Neutrophil (primary cell): ENCODE measurements around the gene BICRAL.
"Not testable (repeated sequence)": the region's sequence is repeated elsewhere in the genome, so short reads cannot be mapped to it uniquely, and the experiment has no call there.

Experiments
- H3K27ac ChIP-seq: fragments of 200-600 bp; sonication (generic); 2 replicates; pipeline ENCODE4 v1.5.1; 2016; ENCODE audit warnings: mild to moderate bottlenecking, moderate library complexity
- H3K27me3 ChIP-seq: fragments of 200-600 bp; sonication (generic); 2 replicates; pipeline ENCODE4 v1.6.0; 2016; ENCODE audit warnings: mild to moderate bottlenecking
- H3K36me3 ChIP-seq: fragments of 200-600 bp; sonication (generic); 2 replicates; pipeline ENCODE4 v1.5.1; 2017
- H3K4me1 ChIP-seq, 2 experiments: fragments of 200-600 bp in 1 of 2; sonication (generic) in 1 of 2; 1 replicate in 1 of 2; 2 replicates in 1 of 2; pipeline versions ENCODE4 v1.5.1 to v1.6.1; 2013 to 2016; ENCODE audit warnings: low read depth in 1 of 2, low read length in 1 of 2, mild to moderate bottlenecking in 1 of 2, moderate library complexity in 1 of 2; ENCODE audit not compliant: control insufficient read depth in 1 of 2, insufficient read depth in 1 of 2
- H3K4me3 ChIP-seq, 2 experiments: fragments of 200-600 bp in 1 of 2; sonication (generic) in 1 of 2; 1 replicate in 1 of 2; 2 replicates in 1 of 2; pipeline ENCODE4 v1.5.1; 2013 to 2016; ENCODE audit warnings: low read depth in 1 of 2, low read length in 1 of 2, mild to moderate bottlenecking in 1 of 2, moderate library complexity in 1 of 2
- H3K9me3 ChIP-seq: fragments of 200-600 bp; sonication (generic); 2 replicates; pipeline ENCODE4 v1.5.1; 2016
- CTCF ChIP-seq: fragments of 200-600 bp; sonication (generic); IDR thresholded peaks from 2 replicates; pipeline ENCODE4 v1.5.1; 2016; ENCODE audit warnings: antibody characterized with exemption

Gene BICRAL

GRCh38 chr6:42781796-42782688 lies at the start of gene BICRAL:
Gene BICRAL (plus strand): TSS chr6:42782052. CDS start chr6:42822023, 39,971 bp downstream.
- Histone ChIP-seq H3K36me3 (no peaks in the 10 kb centered on the region), H3K9me3 (no peaks in the 10 kb centered on the region), H3K4me3 (peak within 1 kb of the TSS; percentile 69 to 99), H3K4me1 (peaks cover 35 to 38% of the 10 kb centered on the region in 2 experiments), H3K27ac (peak within 1 kb of the TSS; percentile 100), H3K27me3 (no peaks in the 10 kb centered on the region)
- TF ChIP-seq CTCF, result no peak

- not testable (repeated sequence) for H3K9me3 ChIP-seq, H3K4me1 ChIP-seq, H3K4me3 ChIP-seq, H3K36me3 ChIP-seq, H3K27ac ChIP-seq
- H3K27me3 ChIP-seq, result peaks cover 15% of the 10 kb centered on the region
Measured at GRCh38 chr6:42733867-42734481, 47.9 kb upstream of the BICRAL start.

GRCh38 chr6:42735976-42736375 lies 45.9 kb upstream of the BICRAL start:
- H3K9me3 ChIP-seq, result no peaks in the 10 kb centered on the region
- H3K36me3 ChIP-seq, result no peaks in the 10 kb centered on the region
- H3K4me1 ChIP-seq, result no peaks in the 10 kb centered on the region
- peaks cover 16% of the 10 kb centered on the region for H3K27me3 ChIP-seq
- H3K4me3 ChIP-seq, result no peak overlapping the region
- no peak for TF ChIP-seq CTCF
- no peak overlapping the region for H3K27ac ChIP-seq

- TF ChIP-seq CTCF, result no peak
Measured at GRCh38 chr6:42740725-42741124, 41.1 kb upstream of the BICRAL start.

GRCh38 chr6:42742116-42742894 lies 39.5 kb upstream of the BICRAL start:
- Histone ChIP-seq H3K4me3 (no peak overlapping the region), H3K27me3 (peaks cover 16% of the 10 kb centered on the region), H3K9me3 (no peaks in the 10 kb centered on the region), H3K36me3 (no peaks in the 10 kb centered on the region), H3K4me1 (peaks cover 20 to 24% of the 10 kb centered on the region in 2 experiments), H3K27ac (peak overlapping the region; percentile 9)
- no peak for TF ChIP-seq CTCF

More at GRCh38 chr6:42740725-42741124, 41.1 kb upstream of the BICRAL start:
- Histone ChIP-seq H3K27me3 (peaks cover 16% of the 10 kb centered on the region), H3K4me3 (no peak overlapping the region), H3K36me3 (no peaks in the 10 kb centered on the region), H3K27ac (no peak overlapping the region), H3K9me3 (no peaks in the 10 kb centered on the region), H3K4me1 (peaks cover 16 to 24% of the 10 kb centered on the region in 2 experiments)
